IMR-90 (cell line): Measurements from ENCODE around the gene PLCH1. TPM values are rescaled to one million over a fixed set of nuclear protein-coding genes. Genes with fewer than 3 reads are reported as not detected.
A peak's percentile ranks its signal among the peaks of the same experiment; 100 is the strongest.

Experiments
- ATAC-seq: fragments of 200-7000 bp; cut with Tn5 transposase; 2 replicates; pipeline ENCODE4 v1.9.1; 2020; ENCODE audit warnings: low read depth, mild to moderate bottlenecking, moderate library complexity
- BruUV-seq: library from RNA; stranded (reverse); fragments of 400-500 nt; replicated peaks from 2 replicates; lab custom pipeline; 2021; lab: Mats Ljungman, UMichigan
- CTCF ChIA-PET: fragments of 300-600 bp; formaldehyde crosslinking; extraction: SDS; loops from one replicate; lab custom pipeline; 2021; ENCODE audit warnings: antibody characterized with exemption; lab: Yijun Ruan, JAX
- POLR2A ChIA-PET: fragments of 300-600 bp; sonication (Branson Sonifier 250); formaldehyde crosslinking; loops from one replicate; lab custom pipeline; 2022; ENCODE audit warnings: antibody characterized with exemption; ENCODE audit not compliant: unreplicated experiment; lab: Charles Lee
- DNase-seq: peaks from one replicate; pipeline ENCODE4 v3.0.0; 2013
- H2AFZ ChIP-seq: replicated peaks from 2 replicates; pipeline ENCODE3; 2013; ENCODE audit warnings: low read length, mild to moderate bottlenecking; ENCODE audit not compliant: poor library complexity
- H2AK5ac ChIP-seq: 2 replicates; pipeline ENCODE4 v1.6.1; 2013; ENCODE audit warnings: low read depth, low read length, inconsistent platforms
- H2AK9ac ChIP-seq: replicated peaks from 2 replicates; pipeline ENCODE3; 2013; ENCODE audit warnings: mild to moderate bottlenecking, low read depth, low read length, moderate library complexity; ENCODE audit not compliant: poor library complexity
- H2BK120ac ChIP-seq: 2 replicates; pipeline ENCODE4 v1.6.1; 2013; ENCODE audit warnings: low read depth, low read length, inconsistent platforms
- H2BK15ac ChIP-seq: 3 replicates; pipeline ENCODE4 v1.6.1; 2013; ENCODE audit warnings: low read depth, low read length, inconsistent platforms
- H2BK20ac ChIP-seq: 2 replicates; pipeline ENCODE4 v1.6.1; 2013; ENCODE audit warnings: low read depth, mild to moderate bottlenecking, inconsistent platforms, low read length, moderate library complexity
- H2BK5ac ChIP-seq: 2 replicates; pipeline ENCODE4 v1.6.1; 2013; ENCODE audit warnings: mild to moderate bottlenecking, low read depth, low read length, inconsistent platforms; ENCODE audit not compliant: poor library complexity, severe bottlenecking
- H3K14ac ChIP-seq: replicated peaks from 2 replicates; pipeline ENCODE4 v1.6.1; 2013; ENCODE audit warnings: low read depth, low read length, inconsistent platforms
- H3K18ac ChIP-seq: 2 replicates; pipeline ENCODE4 v1.6.1; 2013; ENCODE audit warnings: low read depth, low read length, control low read depth
- H3K23ac ChIP-seq: 2 replicates; pipeline ENCODE4 v1.6.1; 2013; ENCODE audit warnings: low read depth, low read length, inconsistent platforms
- H3K27ac ChIP-seq: 2 replicates; pipeline ENCODE4 v1.5.1; 2013; ENCODE audit warnings: mild to moderate bottlenecking, control low read depth, low read length; ENCODE audit not compliant: insufficient read depth
- H3K27me3 ChIP-seq: 2 replicates; pipeline ENCODE4 v1.6.1; 2013; ENCODE audit warnings: low read length; ENCODE audit not compliant: control insufficient read depth, insufficient read depth
- H3K36me3 ChIP-seq: 2 replicates; pipeline ENCODE4 v1.6.1; 2013; ENCODE audit warnings: low read length, mixed read lengths; ENCODE audit not compliant: control insufficient read depth, insufficient read depth
- H3K4ac ChIP-seq: 2 replicates; pipeline ENCODE4 v1.6.1; 2013; ENCODE audit warnings: low read depth, low read length, inconsistent platforms
- H3K4me1 ChIP-seq: 2 replicates; pipeline ENCODE4 v1.6.1; 2013; ENCODE audit warnings: low read length, mixed read lengths; ENCODE audit not compliant: control insufficient read depth, insufficient read depth
- H3K4me2 ChIP-seq: 2 replicates; pipeline ENCODE4 v1.6.1; 2013; ENCODE audit warnings: low read depth, mild to moderate bottlenecking, control low read depth, low read length, moderate library complexity
- H3K4me3 ChIP-seq: 2 replicates; pipeline ENCODE4 v1.5.1; 2013; ENCODE audit warnings: low read depth, mild to moderate bottlenecking, control low read depth, low read length, moderate library complexity; ENCODE audit not compliant: insufficient read depth
- H3K56ac ChIP-seq: 2 replicates; pipeline ENCODE4 v1.6.1; 2013; ENCODE audit warnings: low read length, inconsistent platforms; ENCODE audit not compliant: insufficient read depth; ENCODE audit errors: extremely low read depth
- H3K79me1 ChIP-seq, 2 experiments: 2 replicates each; pipeline ENCODE4 v1.6.1; 2013; ENCODE audit warnings: low read length in 2 of 2, inconsistent platforms in 1 of 2, low read depth in 1 of 2
- H3K9ac ChIP-seq: 2 replicates; pipeline ENCODE4 v1.6.1; 2013; ENCODE audit warnings: low read depth, low read length, control low read depth
- H3K9me1 ChIP-seq: 2 replicates; pipeline ENCODE4 v1.6.1; 2013; ENCODE audit warnings: low read length, inconsistent platforms; ENCODE audit not compliant: insufficient read depth
- H3K9me3 ChIP-seq: 2 replicates; pipeline ENCODE4 v1.6.1; 2013; ENCODE audit warnings: low read length; ENCODE audit not compliant: control insufficient read depth, insufficient read depth
- H4K20me1 ChIP-seq: 2 replicates; pipeline ENCODE4 v1.6.1; 2013; ENCODE audit warnings: low read length, inconsistent platforms; ENCODE audit not compliant: insufficient read depth
- H4K5ac ChIP-seq: 2 replicates; pipeline ENCODE4 v1.6.1; 2013; ENCODE audit warnings: mild to moderate bottlenecking, low read depth, low read length, control low read depth
- H4K8ac ChIP-seq, 2 experiments: 2 replicates each; pipeline ENCODE4 v1.6.1; 2013; ENCODE audit warnings: low read depth in 2 of 2, low read length in 2 of 2, control low read depth in 1 of 2, inconsistent platforms in 1 of 2
- H4K91ac ChIP-seq: 2 replicates; pipeline ENCODE4 v1.6.1; 2013; ENCODE audit warnings: low read depth, low read length, inconsistent platforms; ENCODE audit not compliant: insufficient read depth
- CEBPB ChIP-seq: IDR thresholded peaks from 2 replicates; pipeline ENCODE4 v1.6.1; 2012; ENCODE audit warnings: low read depth, low read length, improper control_type of control experiment
- POLR2A ChIP-seq: IDR thresholded peaks from 2 replicates; pipeline ENCODE4 v1.6.1; 2012; ENCODE audit warnings: mild to moderate bottlenecking, low read depth, low read length
- SMC3 ChIP-seq: fragments of 150-350 bp; IDR thresholded peaks from 2 replicates; pipeline ENCODE4 v1.6.1; 2016; ENCODE audit warnings: low read depth, mild to moderate bottlenecking, antibody characterized with exemption, low read length, moderate library complexity
- WGBS, 2 experiments: methylation state at CpG; one replicate each; pipeline versions ENCODE4 v1.1.5 to v1.1.7; 2013; ENCODE audit warnings: missing lambda C conversion rate in 2 of 2; ENCODE audit not compliant: insufficient read length in 1 of 2; ENCODE audit errors: extremely low coverage in 2 of 2; 5-methylcytosine and 5-hydroxymethylcytosine counted together
- dilution Hi-C: fragments of 300-500 bp; cut with HindIII; formaldehyde crosslinking; loops from one replicate; pipeline ENCODE4 v1.14.3; 2018; ENCODE audit warnings: low sequenced_read_pairs; ENCODE audit not compliant: unreplicated experiment
- in situ Hi-C: fragments of 300-500 bp; cut with MboI; formaldehyde crosslinking; loops from 3 replicates; pipeline ENCODE4 v1.14.3; 2019; ENCODE audit warnings: low sequenced_read_pairs, inconsistent platforms, mixed read lengths
- intact Hi-C: fragments of 100-400 bp; cut with micrococcal nuclease; formaldehyde crosslinking; loops from 2 replicates; pipeline ENCODE4 v1.10.0; 2022
- polyA plus RNA-seq, 3 experiments: library from polyadenylated mRNA; depleted of rRNA; stranded (reverse); fragments of >200 nt; gene quantifications; 2 replicates each; pipeline ENCODE4 v1.2.3, GENCODE V29; 2012; ENCODE audit warnings: low replicate concordance in 1 of 3
- total RNA-seq: library from RNA; depleted of rRNA; stranded (reverse); fragments of >200 nt; gene quantifications from 2 replicates; pipeline ENCODE4 v1.2.3, GENCODE V29; 2012

Gene PLCH1
- total and polyA plus RNA-seq, 2 of the 4 experiments (the other 2 are of a cell fraction) = not detected

DNA sequence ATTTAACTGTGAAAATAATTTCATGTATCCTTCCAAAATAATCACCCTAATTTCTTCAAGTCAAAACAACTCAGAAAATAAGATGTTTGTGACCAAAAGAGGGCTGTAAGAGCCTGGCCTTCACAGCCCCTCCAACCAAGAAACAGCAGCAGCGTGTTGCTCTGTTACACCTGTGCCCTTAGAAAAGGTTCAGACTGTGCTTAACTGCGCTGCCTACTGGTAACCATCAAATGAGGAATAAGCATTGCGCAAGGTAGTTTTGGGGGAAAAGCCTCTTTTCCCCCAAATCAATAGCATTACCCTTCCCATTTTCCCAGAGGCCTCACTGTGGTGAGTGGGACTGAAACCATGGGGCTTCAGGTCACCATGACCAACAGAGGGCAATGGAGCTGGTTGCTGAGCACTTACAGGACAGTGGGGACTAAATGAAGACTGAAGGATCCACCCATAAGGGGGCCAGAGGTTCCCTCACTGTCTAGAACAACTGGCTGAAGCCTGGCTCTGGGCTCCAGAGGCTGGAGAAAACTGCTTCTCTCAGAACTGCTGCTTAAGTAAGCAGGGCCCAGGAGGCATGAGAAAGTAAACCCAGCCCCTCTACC is 110.7 kb downstream of the PLCH1 start:
- Histone ChIP-seq H3K4me3 (no peak overlapping the region), H3K9ac (no peak overlapping the region), H3K79me1 (no peaks in the 10 kb centered on the region), H2BK20ac (no peak overlapping the region), H2BK120ac (no peak overlapping the region), H4K8ac (no peak overlapping the region), H3K4me1 (no peaks in the 10 kb centered on the region), H3K23ac (no peak overlapping the region), H3K4me2 (no peak overlapping the region), H3K9me1 (no peaks in the 10 kb centered on the region), H3K14ac (no peak overlapping the region), H3K9me3 (peaks cover 2% of the 10 kb centered on the region; the same call in 1 of the 2 replicates), H2AFZ (no peak overlapping the region), H2BK15ac (no peak overlapping the region), H3K56ac (no peak overlapping the region), H2BK5ac (no peak overlapping the region), H2AK9ac (no peak overlapping the region), H4K91ac (no peak overlapping the region), H4K5ac (no peak overlapping the region), H3K36me3 (no peaks in the 10 kb centered on the region), H3K18ac (no peak overlapping the region), H3K27ac (no peak overlapping the region), H3K27me3 (no peaks in the 10 kb centered on the region), H4K20me1 (no peaks in the 10 kb centered on the region), H2AK5ac (no peak overlapping the region), H3K4ac (no peak overlapping the region)
- CTCF ChIA-PET = no interaction called here
- POLR2A ChIA-PET = no interaction called here
- no peak for DNase-seq
- intact Hi-C loops (no loop called here), in situ Hi-C loops (no loop called here), dilution Hi-C loops (no loop called here)
- ATAC-seq = no peak
- no TSS peak for BruUV-seq
- WGBS, 2 experiments = no CpG with 5 or more reads among the region's 3 CpGs
- peak; percentile 50; the same call in 1 of the 2 replicates for TF ChIP-seq CEBPB
- TF ChIP-seq POLR2A = no peak
- no peak for TF ChIP-seq SMC3
